Testis (tissue), 2 donors: ENCODE measurements around the gene TEP1.
"Not testable (repeated sequence)": the region's sequence is repeated elsewhere in the genome, so short reads cannot be mapped to it uniquely, and the experiment has no call there.

Experiments
- CTCF ChIP-seq, 3 experiments: fragments of 450-650 bp in 2 of 3; fragments of 200-600 bp in 1 of 3; sonication (generic) in 1 of 3; IDR thresholded peaks; one replicate each; pipeline ENCODE4 v1.5.1; 2016 to 2019; ENCODE audit warnings: antibody characterized with exemption in 3 of 3, mild to moderate bottlenecking in 2 of 3, moderate library complexity in 1 of 3
- POLR2A ChIP-seq: fragments of 450-650 bp; IDR thresholded peaks from one replicate; pipeline ENCODE4 v1.6.1; 2017; ENCODE audit warnings: antibody characterized with exemption, mild to moderate bottlenecking, moderate library complexity

- not testable (repeated sequence) for TF ChIP-seq CTCF (IDR thresholded peaks at IDR 0.05); POLR2A
Measured at GRCh38 chr14:20341032-20341431, 72.3 kb downstream of the TEP1 start.
